Ramos (cell line): ENCODE measurements around the gene NCAPG2.

Source experiments
- in situ Hi-C: fragments of 300-500 bp; cut with MboI; formaldehyde crosslinking; loops from one replicate; pipeline ENCODE4 v1.14.3; 2022; ENCODE audit warnings: low sequenced_read_pairs; ENCODE audit not compliant: unreplicated experiment

Gene NCAPG2

DNA sequence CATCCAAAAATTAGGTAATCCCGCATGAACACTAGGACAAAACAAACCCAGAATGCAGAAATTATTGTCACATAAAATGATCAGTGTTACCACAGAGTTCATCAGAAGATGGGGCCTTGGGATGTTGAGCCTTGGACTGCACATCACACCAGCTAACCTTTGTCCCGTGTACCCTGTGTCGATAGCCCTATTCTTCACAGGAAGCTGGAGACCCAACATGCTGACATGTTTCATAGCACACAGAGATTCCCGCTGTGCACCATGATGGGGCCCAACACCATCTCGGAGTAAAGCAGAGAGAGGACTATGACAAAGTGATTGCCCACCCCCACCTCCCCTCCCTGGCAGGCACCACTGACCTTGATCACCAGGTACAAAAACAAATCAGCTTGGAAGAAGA is 121.5 kb downstream of the NCAPG2 start:
- in situ Hi-C loops, result no loop called here

DNA sequence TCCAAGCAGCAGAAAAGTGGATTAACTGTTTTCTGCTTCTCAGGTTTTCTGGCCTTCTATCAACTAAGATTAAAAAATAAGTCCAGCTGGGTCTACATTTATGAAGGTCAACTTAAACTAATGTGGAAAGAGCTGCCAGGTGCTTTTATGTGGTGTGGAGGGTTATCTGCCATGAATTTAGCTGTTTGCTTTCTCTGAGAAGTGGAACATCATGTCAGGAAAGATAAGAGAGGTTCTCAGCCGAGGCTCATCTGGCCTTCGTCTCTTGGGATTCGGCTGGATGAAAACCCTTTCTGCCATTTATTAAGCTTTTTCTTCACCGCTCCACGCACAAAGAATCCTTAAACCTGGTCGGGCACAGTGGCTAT is 122.5 kb downstream of the NCAPG2 start:
- in situ Hi-C loops, result no loop called here

DNA sequence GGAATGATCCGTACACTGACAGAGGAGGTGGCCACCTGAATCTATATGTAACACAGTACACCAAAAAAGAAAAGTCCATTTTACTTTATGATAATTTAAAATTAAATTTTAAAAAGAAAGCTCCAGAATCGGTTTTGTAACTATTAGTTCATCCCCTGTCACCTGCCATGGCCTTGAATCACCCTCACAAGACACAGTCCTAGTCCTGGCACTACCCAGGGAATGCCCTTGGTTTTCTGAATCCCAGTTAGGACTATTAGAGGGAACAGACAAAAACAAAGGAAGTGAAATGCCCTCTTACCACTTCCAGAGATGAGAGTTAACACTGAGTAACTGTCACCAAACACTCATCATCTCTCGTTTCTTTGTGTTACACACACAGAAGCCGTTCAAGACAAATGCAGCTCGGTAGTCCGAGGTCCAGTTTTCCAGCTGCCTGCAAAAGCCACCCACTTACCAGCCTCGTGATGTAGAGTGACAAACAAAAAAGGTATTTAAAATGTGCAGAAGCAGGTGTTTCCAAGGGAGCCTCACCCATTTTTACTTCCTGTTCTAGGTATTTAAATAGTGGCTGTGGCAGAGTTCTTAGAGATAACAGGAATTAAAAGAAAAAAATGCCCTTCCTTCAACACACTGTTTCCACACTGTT is 123.0 kb downstream of the NCAPG2 start:
- in situ Hi-C loops, result no loop called here
